Transverse colon (tissue), 4 donors: ENCODE data around the gene RNFT1. TPM values are rescaled to one million over a fixed set of nuclear protein-coding genes. Genes with fewer than 3 reads are reported as not detected.
"Not testable (repeated sequence)": the region's sequence is repeated elsewhere in the genome, so short reads cannot be mapped to it uniquely, and the experiment has no call there.

Experiments used
- DNase-seq: peaks from one replicate; pipeline ENCODE4 v3.0.0-alpha.2; 2019
- H3K27ac ChIP-seq, 4 donors: fragments of 200-600 bp; sonication (generic); 2 replicates each; pipeline ENCODE4 v1.5.1; 2016 to 2018; ENCODE audit warnings: inconsistent platforms in 4 of 4
- H3K27me3 ChIP-seq: fragments of 200-600 bp; sonication (generic); 2 replicates; pipeline ENCODE4 v1.5.1; 2017; ENCODE audit warnings: inconsistent platforms
- H3K36me3 ChIP-seq, 4 donors: fragments of 200-600 bp; sonication (generic); 2 replicates each; pipeline ENCODE4 v1.5.1; 2017 to 2019; ENCODE audit warnings: inconsistent platforms in 4 of 4
- H3K4me1 ChIP-seq, 4 donors: fragments of 200-600 bp; sonication (generic); 2 replicates each; pipeline ENCODE4 v1.5.1; 2017 to 2020; ENCODE audit warnings: inconsistent platforms in 4 of 4
- H3K4me3 ChIP-seq, 4 donors: fragments of 200-600 bp; sonication (generic); 1 replicate in 1 of 4; 2 replicates in 3 of 4; pipeline versions ENCODE4 v1.5.1 to v1.6.1; 2017 to 2019; ENCODE audit warnings: inconsistent platforms in 4 of 4
- H3K9me3 ChIP-seq, 2 donors: fragments of 200-600 bp; sonication (generic); 2 replicates each; pipeline ENCODE4 v1.5.1; 2017 to 2019; ENCODE audit warnings: inconsistent platforms in 2 of 2
- CTCF ChIP-seq, 5 experiments: fragments of 200-600 bp in 3 of 5; fragments of 450-650 bp in 2 of 5; sonication (generic) in 3 of 5; IDR thresholded peaks; 1 replicate in 2 of 5; 2 replicates in 3 of 5; pipeline ENCODE4 v1.5.1; 2016 to 2017; ENCODE audit warnings: antibody characterized with exemption in 5 of 5, inconsistent platforms in 3 of 5, mild to moderate bottlenecking in 2 of 5, moderate library complexity in 1 of 5
- EP300 ChIP-seq: sonication (generic); formaldehyde crosslinking; IDR thresholded peaks from one replicate; pipeline ENCODE4 v1.6.1; 2017; ENCODE audit warnings: antibody characterized with exemption, low read depth
- POLR2A ChIP-seq: fragments of 450-650 bp; IDR thresholded peaks from one replicate; pipeline ENCODE4 v1.6.1; 2016; ENCODE audit warnings: antibody characterized with exemption, mild to moderate bottlenecking, moderate library complexity
- POLR2AphosphoS5 ChIP-seq, 3 donors: sonication (generic); formaldehyde crosslinking; IDR thresholded peaks; one replicate each; pipeline ENCODE4 v1.6.1; 2016; ENCODE audit warnings: antibody characterized with exemption in 3 of 3
- WGBS, 2 donors: methylation state at CpG; one replicate each; pipeline ENCODE4 v1.1.5; 2018; ENCODE audit warnings: low coverage in 1 of 2; 5-methylcytosine and 5-hydroxymethylcytosine counted together
- in situ Hi-C, 4 donors: fragments of 200-750 bp; cut with MboI; loops; one replicate each; pipeline versions ENCODE4 v1.15.0 to v1.15.1; 2017; ENCODE audit warnings: low sequenced_read_pairs in 3 of 4, low pct_ligation_motif_present in 1 of 4, low pct_unique_long_range_greater_than_20kb in 1 of 4
- intact Hi-C: fragments of 100-400 bp; cut with DNase I; formaldehyde crosslinking; loops from one replicate; pipeline ENCODE4 v1.15.1; 2023; ENCODE audit warnings: low total_unique reads
- total RNA-seq, 4 donors: library from RNA; depleted of rRNA; stranded (reverse); fragments of >200 nt; gene quantifications; one replicate each; pipeline ENCODE4 v1.1.0, GENCODE V29; 2016

The RNFT1 gene
- total RNA-seq, 4 donors from 2014 or later = 10.3 to 72.6 (median 37.4) TPM

GRCh38 chr17:59972778-59973177, 8.2 kb upstream of the RNFT1 start:
- H3K4me1 ChIP-seq = no peaks in the 10 kb centered on the region
- H3K36me3 ChIP-seq = no peaks in the 10 kb centered on the region
- 91 to 94% methylated on average over 1 of the region's 1 CpG for WGBS, 2 donors
- no peaks in the 10 kb centered on the region for H3K27me3 ChIP-seq
- H3K27ac ChIP-seq = no peak overlapping the region
- DNase-seq = no peak
- H3K4me3 ChIP-seq = no peak overlapping the region
- TF ChIP-seq CTCF (IDR thresholded peaks at IDR 0.05) (no peak), POLR2AphosphoS5 (IDR thresholded peaks at IDR 0.05) (no peak), EP300 (no peak), POLR2A (no peak)
- in situ Hi-C loops (no loop called here), intact Hi-C loops (no loop called here)
- no peaks in the 10 kb centered on the region for H3K9me3 ChIP-seq

GRCh38 chr17:59971771-59972170, 7.2 kb upstream of the RNFT1 start:
- H3K27ac ChIP-seq, in situ Hi-C loops, H3K4me1 ChIP-seq, intact Hi-C loops, DNase-seq, H3K36me3 ChIP-seq, H3K27me3 ChIP-seq, H3K4me3 ChIP-seq, H3K9me3 ChIP-seq: not testable (repeated sequence)
- WGBS, 2 donors = 96% methylated on average over 2 of the region's 2 CpGs; no CpG with 5 or more reads in 1 of the 2 donors

GRCh38 chr17:59963738-59964481, 630 bp downstream of the RNFT1 start:
- in situ Hi-C loops = no loop called here
- Histone ChIP-seq H3K9me3 (no peaks in the 10 kb centered on the region), H3K4me1 (peaks cover 7 to 21% (median 11%) of the 10 kb centered on the region in 4 donors), H3K36me3 (no peaks in the 10 kb centered on the region), H3K4me3 (peak overlapping the region; percentile 60 to 93 (median 76)), H3K27ac (peak overlapping the region; percentile 91 to 98 (median 97)), H3K27me3 (no peaks in the 10 kb centered on the region)
- DNase-seq = peak; percentile 60
- 0 to 3% methylated on average over 5 to 21 of the region's 21 CpGs for WGBS, 2 donors
- intact Hi-C loops = no loop called here
- TF ChIP-seq CTCF (IDR thresholded peaks at IDR 0.05) (no peak), EP300 (no peak), POLR2AphosphoS5 (IDR thresholded peaks at IDR 0.05) (peak in 2 of 3 donors; percentile 39 to 66), POLR2A (no peak)

- peaks cover 0 to 9% (median 4%) of the 10 kb centered on the region in 4 donors for H3K36me3 ChIP-seq
- WGBS, 2 donors = 92 to 94% methylated on average over 3 to 6 of the region's 6 CpGs
- no peak overlapping the region for H3K27ac ChIP-seq
- intact Hi-C loops = no loop called here
- H3K4me3 ChIP-seq = peak overlapping the region in 1 of 4 donors; percentile 93
- H3K4me1 ChIP-seq = peaks cover 7 to 21% (median 11%) of the 10 kb centered on the region in 4 donors
- DNase-seq = no peak
- H3K9me3 ChIP-seq = no peaks in the 10 kb centered on the region
- TF ChIP-seq POLR2A = no peak
- no peak for TF ChIP-seq EP300
- no peak for TF ChIP-seq POLR2AphosphoS5 (IDR thresholded peaks at IDR 0.05)
- TF ChIP-seq CTCF (IDR thresholded peaks at IDR 0.05) = no peak
- no peaks in the 10 kb centered on the region for H3K27me3 ChIP-seq
- in situ Hi-C loops = no loop called here
These were observed 1.7 kb downstream of the RNFT1 start for GRCh38 chr17:59962739-59963318.

- in situ Hi-C loops, H3K27me3 ChIP-seq, intact Hi-C loops, DNase-seq, H3K9me3 ChIP-seq, H3K4me3 ChIP-seq, H3K27ac ChIP-seq: not testable (repeated sequence)
- Histone ChIP-seq H3K36me3 (peaks cover 0 to 24% (median 12%) of the 10 kb centered on the region in 4 donors), H3K4me1 (peaks cover 4 to 15% (median 9%) of the 10 kb centered on the region in 4 donors)
- 92 to 97% methylated on average over 8 of the region's 8 CpGs for WGBS, 2 donors
These were observed 5.0 kb downstream of the RNFT1 start for GRCh38 chr17:59959574-59959973.
